ENCODE measurements around the gene OBSCN. TPM values are rescaled to one million over a fixed set of nuclear protein-coding genes. Genes with fewer than 3 reads are reported as not detected.

OBSCN gene
- total and polyA plus RNA-seq, 2 of the 13 experiments (the other 11 are each of a cell fraction or from before 2014, with no cell fraction given): 0.20 TPM

DNA sequence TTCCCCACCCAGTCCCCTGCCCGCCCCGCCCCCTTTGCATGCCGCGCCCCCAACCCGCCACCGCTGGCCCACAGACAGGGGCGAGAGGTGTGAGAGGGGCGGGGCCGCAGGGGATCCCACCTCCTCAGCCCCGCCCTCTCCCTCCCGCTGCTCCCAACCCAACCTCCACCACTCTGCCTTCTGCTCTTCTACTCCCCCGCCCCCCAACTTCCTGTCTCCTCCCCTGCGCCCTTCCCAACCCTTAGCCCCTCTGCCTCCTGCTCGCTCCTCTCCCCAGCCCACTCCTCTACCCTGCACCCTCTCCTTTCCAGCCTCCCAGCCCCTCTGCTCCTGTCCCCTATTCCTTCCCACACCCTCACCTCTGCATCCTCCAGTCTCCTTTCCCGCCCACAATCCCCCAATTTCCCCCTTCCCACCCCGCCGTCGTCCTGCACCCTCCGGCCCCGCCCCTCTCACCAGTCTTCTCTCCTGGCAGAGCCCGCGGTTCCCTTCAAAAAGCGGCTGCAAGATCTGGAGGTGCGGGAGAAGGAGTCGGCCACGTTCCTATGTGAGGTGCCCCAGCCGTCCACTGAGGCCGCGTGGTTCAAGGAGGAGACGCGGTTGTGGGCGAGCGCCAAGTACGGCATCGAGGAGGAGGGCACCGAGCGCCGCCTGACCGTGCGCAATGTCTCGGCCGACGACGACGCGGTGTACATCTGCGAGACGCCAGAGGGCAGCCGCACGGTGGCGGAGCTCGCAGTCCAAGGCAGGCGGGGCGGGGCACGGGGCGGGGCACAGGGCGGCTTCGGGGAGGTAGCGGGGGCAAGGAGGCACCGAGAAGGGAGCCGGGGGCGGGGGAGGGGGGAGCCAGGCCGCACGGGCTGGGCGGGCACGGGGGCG lies 5.4 kb downstream of the OBSCN start (continued):
- TF ChIP-seq, protein P1, sequence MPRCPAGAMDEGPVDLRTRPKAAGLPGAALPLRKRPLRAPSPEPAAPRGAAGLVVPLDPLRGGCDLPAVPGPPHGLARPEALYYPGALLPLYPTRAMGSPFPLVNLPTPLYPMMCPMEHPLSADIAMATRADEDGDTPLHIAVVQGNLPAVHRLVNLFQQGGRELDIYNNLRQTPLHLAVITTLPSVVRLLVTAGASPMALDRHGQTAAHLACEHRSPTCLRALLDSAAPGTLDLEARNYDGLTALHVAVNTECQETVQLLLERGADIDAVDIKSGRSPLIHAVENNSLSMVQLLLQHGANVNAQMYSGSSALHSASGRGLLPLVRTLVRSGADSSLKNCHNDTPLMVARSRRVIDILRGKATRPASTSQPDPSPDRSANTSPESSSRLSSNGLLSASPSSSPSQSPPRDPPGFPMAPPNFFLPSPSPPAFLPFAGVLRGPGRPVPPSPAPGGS (CRISPR knock-in tag; IDR thresholded peaks at IDR 0.05): no peak
- TF ChIP-seq, protein P2, sequence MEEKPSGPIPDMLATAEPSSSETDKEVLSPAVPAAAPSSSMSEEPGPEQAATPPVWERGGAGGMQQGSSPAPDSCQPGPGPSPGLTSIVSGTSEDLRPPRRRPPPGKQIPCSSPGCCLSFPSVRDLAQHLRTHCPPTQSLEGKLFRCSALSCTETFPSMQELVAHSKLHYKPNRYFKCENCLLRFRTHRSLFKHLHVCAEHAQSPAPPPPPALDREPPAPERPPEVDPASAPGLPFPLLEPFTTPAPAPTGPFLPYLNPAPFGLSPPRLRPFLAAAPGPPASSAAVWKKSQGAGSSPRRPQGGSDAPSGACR (CRISPR knock-in tag; IDR thresholded peaks at IDR 0.05): no peak
- TF ChIP-seq ZNF430 (CRISPR knock-in tag; IDR thresholded peaks at IDR 0.05) (no peak), ZBTB1 (CRISPR knock-in tag; IDR thresholded peaks at IDR 0.05; ENCODE audit: borderline replicate concordance) (no peak), ZNF614 (CRISPR knock-in tag; IDR thresholded peaks at IDR 0.05; ENCODE audit: borderline replicate concordance) (no peak), ZNF839 (CRISPR knock-in tag; IDR thresholded peaks at IDR 0.05; ENCODE audit: borderline replicate concordance) (no peak), CEBPG (CRISPR knock-in tag; IDR thresholded peaks at IDR 0.05) (no peak), AHR (CRISPR knock-in tag; IDR thresholded peaks at IDR 0.05) (no peak), ZNF672 (CRISPR knock-in tag; IDR thresholded peaks at IDR 0.05) (no peak), JARID2 (CRISPR knock-in tag; IDR thresholded peaks at IDR 0.05; ENCODE audit: insufficient replicate concordance) (no peak), MTF1 (CRISPR knock-in tag; IDR thresholded peaks at IDR 0.05) (no peak), EED (CRISPR knock-in tag; IDR thresholded peaks at IDR 0.05) (no peak)
- TF ChIP-seq, protein P3, sequence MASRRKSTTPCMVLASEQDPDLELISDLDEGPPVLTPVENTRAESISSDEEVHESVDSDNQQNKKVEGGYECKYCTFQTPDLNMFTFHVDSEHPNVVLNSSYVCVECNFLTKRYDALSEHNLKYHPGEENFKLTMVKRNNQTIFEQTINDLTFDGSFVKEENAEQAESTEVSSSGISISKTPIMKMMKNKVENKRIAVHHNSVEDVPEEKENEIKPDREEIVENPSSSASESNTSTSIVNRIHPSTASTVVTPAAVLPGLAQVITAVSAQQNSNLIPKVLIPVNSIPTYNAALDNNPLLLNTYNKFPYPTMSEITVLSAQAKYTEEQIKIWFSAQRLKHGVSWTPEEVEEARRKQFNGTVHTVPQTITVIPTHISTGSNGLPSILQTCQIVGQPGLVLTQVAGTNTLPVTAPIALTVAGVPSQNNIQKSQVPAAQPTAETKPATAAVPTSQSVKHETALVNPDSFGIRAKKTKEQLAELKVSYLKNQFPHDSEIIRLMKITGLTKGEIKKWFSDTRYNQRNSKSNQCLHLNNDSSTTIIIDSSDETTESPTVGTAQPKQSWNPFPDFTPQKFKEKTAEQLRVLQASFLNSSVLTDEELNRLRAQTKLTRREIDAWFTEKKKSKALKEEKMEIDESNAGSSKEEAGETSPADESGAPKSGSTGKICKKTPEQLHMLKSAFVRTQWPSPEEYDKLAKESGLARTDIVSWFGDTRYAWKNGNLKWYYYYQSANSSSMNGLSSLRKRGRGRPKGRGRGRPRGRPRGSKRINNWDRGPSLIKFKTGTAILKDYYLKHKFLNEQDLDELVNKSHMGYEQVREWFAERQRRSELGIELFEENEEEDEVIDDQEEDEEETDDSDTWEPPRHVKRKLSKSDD (CRISPR knock-in tag; IDR thresholded peaks at IDR 0.05; ENCODE audit: low read depth): no peak
- TF ChIP-seq, protein P4, sequence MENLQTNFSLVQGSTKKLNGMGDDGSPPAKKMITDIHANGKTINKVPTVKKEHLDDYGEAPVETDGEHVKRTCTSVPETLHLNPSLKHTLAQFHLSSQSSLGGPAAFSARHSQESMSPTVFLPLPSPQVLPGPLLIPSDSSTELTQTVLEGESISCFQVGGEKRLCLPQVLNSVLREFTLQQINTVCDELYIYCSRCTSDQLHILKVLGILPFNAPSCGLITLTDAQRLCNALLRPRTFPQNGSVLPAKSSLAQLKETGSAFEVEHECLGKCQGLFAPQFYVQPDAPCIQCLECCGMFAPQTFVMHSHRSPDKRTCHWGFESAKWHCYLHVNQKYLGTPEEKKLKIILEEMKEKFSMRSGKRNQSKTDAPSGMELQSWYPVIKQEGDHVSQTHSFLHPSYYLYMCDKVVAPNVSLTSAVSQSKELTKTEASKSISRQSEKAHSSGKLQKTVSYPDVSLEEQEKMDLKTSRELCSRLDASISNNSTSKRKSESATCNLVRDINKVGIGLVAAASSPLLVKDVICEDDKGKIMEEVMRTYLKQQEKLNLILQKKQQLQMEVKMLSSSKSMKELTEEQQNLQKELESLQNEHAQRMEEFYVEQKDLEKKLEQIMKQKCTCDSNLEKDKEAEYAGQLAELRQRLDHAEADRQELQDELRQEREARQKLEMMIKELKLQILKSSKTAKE (CRISPR knock-in tag; IDR thresholded peaks at IDR 0.05; ENCODE audit: borderline replicate concordance): no peak
- TF ChIP-seq, protein P5, sequence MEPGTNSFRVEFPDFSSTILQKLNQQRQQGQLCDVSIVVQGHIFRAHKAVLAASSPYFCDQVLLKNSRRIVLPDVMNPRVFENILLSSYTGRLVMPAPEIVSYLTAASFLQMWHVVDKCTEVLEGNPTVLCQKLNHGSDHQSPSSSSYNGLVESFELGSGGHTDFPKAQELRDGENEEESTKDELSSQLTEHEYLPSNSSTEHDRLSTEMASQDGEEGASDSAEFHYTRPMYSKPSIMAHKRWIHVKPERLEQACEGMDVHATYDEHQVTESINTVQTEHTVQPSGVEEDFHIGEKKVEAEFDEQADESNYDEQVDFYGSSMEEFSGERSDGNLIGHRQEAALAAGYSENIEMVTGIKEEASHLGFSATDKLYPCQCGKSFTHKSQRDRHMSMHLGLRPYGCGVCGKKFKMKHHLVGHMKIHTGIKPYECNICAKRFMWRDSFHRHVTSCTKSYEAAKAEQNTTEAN (CRISPR knock-in tag; conservative IDR thresholded peaks at IDR 0.05): no peak
- TF ChIP-seq, protein P6, sequence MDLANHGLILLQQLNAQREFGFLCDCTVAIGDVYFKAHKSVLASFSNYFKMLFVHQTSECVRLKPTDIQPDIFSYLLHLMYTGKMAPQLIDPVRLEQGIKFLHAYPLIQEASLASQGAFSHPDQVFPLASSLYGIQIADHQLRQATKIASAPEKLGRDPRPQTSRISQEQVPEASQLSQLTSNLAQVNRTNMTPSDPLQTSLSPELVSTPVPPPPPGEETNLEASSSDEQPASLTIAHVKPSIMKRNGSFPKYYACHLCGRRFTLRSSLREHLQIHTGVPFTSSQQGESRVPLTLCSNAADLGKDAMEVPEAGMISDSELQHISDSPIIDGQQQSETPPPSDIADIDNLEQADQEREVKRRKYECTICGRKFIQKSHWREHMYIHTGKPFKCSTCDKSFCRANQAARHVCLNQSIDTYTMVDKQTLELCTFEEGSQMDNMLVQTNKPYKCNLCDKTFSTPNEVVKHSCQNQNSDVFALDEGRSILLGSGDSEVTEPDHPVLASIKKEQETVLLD (CRISPR knock-in tag; IDR thresholded peaks at IDR 0.05; ENCODE audit: low read depth): no peak
- TF ChIP-seq, protein P7, sequence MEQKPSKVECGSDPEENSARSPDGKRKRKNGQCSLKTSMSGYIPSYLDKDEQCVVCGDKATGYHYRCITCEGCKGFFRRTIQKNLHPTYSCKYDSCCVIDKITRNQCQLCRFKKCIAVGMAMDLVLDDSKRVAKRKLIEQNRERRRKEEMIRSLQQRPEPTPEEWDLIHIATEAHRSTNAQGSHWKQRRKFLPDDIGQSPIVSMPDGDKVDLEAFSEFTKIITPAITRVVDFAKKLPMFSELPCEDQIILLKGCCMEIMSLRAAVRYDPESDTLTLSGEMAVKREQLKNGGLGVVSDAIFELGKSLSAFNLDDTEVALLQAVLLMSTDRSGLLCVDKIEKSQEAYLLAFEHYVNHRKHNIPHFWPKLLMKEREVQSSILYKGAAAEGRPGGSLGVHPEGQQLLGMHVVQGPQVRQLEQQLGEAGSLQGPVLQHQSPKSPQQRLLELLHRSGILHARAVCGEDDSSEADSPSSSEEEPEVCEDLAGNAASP (CRISPR knock-in tag; IDR thresholded peaks at IDR 0.05; ENCODE audit: borderline replicate concordance): no peak
